ENCODE results near the gene ELOVL2. TPM values are rescaled to one million over a fixed set of nuclear protein-coding genes. Genes with fewer than 3 reads are reported as not detected.

Gene ELOVL2
- total and polyA plus RNA-seq, 8 donors: 0.23 to 1.8 TPM; not detected in 6

- TF ChIP-seq EP300 (IDR thresholded peaks at IDR 0.05) (no peak), POLR2AphosphoS5 (IDR thresholded peaks at IDR 0.05) (no peak)
- Histone ChIP-seq H3K27ac (no peak overlapping the region), H3K36me3 (no peaks in the 10 kb centered on the region), H3K27me3 (peaks cover 0 to 54% (median 0%) of the 10 kb centered on the region in 3 donors), H3K9me3 (no peaks in the 10 kb centered on the region), H3K4me3 (no peak overlapping the region), H3K4me1 (no peaks in the 10 kb centered on the region)
- intact Hi-C loops (cut with DNase I; ENCODE audit: low total_unique reads): no loop called here
- 74 to 97% (median 79%) methylated on average over 4 of the region's 4 CpGs for WGBS, 5 donors
- no peak for DNase-seq
These were observed 7.8 kb downstream of the ELOVL2 start for GRCh38 chr6:11036351-11036740.

DNA sequence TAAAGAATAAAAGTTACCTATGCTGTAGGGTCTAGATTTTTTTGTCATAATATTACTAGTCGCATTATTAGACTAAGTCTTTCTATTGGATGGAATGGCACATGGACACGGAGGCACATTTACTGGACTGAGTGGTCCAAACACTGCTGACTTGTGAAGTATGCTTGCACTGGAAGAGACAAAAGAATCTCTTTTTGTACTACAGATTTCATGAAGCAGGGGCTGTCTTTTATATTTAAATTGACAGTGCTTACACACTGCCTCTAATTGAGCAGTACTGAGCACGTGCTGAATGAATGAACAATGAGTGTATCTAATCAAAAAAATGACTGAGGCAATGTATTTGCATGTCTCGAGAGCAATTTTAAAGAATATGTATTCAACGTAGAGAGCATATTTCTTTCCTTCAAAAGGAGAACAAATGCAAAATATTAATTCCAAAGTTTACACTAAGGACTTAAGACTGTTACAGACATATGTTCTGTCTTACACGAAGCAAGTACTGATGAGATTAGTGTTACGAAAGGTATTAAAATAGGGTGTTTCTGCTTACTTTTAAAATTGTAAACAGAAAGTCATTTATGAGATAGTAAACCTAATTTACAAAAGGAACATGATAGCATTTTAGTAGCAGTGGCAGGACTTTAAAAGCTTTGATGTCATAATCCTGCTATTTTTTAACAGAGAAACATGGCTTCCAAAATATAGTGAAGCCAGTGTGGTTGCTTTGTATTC is 8.3 kb downstream of the ELOVL2 start:
- Histone ChIP-seq H3K27ac (no peak overlapping the region), H3K4me3 (no peak overlapping the region), H3K9me3 (no peaks in the 10 kb centered on the region), H3K36me3 (no peaks in the 10 kb centered on the region), H3K27me3 (peaks cover 0 to 49% (median 0%) of the 10 kb centered on the region in 3 donors), H3K4me1 (no peaks in the 10 kb centered on the region)
- 49 to 60% (median 59%) methylated on average over 7 of the region's 7 CpGs for WGBS, 5 donors
- no peak for TF ChIP-seq CTCF (IDR thresholded peaks at IDR 0.05)
- no peak for TF ChIP-seq EP300 (IDR thresholded peaks at IDR 0.05)
- no peak for TF ChIP-seq POLR2A (IDR thresholded peaks at IDR 0.05)
- TF ChIP-seq POLR2AphosphoS5 (IDR thresholded peaks at IDR 0.05): no peak
- intact Hi-C loops (cut with DNase I; ENCODE audit: low total_unique reads): no loop called here
- no peak for DNase-seq

DNA sequence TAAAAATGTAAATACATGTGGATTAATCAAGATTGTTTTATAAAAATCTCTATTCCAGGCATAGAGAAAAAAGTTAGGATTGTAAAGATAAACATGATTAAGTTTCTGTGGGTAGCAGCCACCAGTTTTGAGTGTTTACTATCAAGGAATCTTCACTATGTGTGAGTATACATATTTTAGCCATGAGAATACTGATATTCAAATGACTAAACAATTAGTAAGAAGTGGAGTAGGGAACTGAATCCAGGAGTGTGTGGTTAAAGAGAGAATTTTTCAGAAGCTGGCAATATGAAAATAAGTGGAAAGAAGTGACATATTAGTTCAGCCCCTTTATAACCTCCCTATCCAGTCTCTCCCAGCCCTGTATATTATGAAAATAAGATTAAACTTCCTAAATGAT is 10.3 kb downstream of the ELOVL2 start:
- peaks cover 0 to 31% (median 0%) of the 10 kb centered on the region in 3 donors for H3K27me3 ChIP-seq
- no peaks in the 10 kb centered on the region for H3K36me3 ChIP-seq
- no peaks in the 10 kb centered on the region for H3K9me3 ChIP-seq
- no peak for DNase-seq
- TF ChIP-seq POLR2A (IDR thresholded peaks at IDR 0.05) (no peak), CTCF (IDR thresholded peaks at IDR 0.05) (no peak), POLR2AphosphoS5 (IDR thresholded peaks at IDR 0.05) (no peak), EP300 (IDR thresholded peaks at IDR 0.05) (no peak)
- H3K27ac ChIP-seq: no peak overlapping the region
- intact Hi-C loops (cut with DNase I; ENCODE audit: low total_unique reads): no loop called here
- H3K4me3 ChIP-seq: no peak overlapping the region
- H3K4me1 ChIP-seq: no peaks in the 10 kb centered on the region

DNA sequence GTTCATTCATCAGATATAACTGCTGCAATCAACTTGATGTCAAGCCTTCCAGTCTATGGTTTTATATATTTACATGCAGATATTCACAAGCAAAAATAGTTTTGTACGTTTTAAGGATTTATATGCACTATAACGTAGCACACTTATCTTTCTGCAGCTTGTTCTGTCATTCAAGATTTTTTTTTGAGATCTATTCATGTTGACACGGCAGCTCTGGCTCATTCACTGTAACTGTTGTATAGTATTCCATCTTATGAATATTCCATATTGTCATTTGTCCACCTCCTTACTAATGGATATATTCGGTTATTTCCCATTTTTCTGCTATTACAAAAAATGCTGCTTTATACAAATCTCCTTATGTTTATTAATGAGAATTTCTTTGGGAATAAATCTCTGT is 13.2 kb downstream of the ELOVL2 start:
- Histone ChIP-seq H3K9me3 (no peaks in the 10 kb centered on the region), H3K36me3 (no peaks in the 10 kb centered on the region), H3K4me3 (no peak overlapping the region), H3K27ac (no peak overlapping the region), H3K27me3 (peaks cover 0 to 20% (median 2%) of the 10 kb centered on the region in 3 donors), H3K4me1 (no peaks in the 10 kb centered on the region)
- WGBS, 5 donors: 73 to 87% (median 82%) methylated on average over 4 of the region's 4 CpGs
- TF ChIP-seq CTCF (IDR thresholded peaks at IDR 0.05) (no peak), POLR2AphosphoS5 (IDR thresholded peaks at IDR 0.05) (no peak), POLR2A (IDR thresholded peaks at IDR 0.05) (no peak), EP300 (IDR thresholded peaks at IDR 0.05) (no peak)
- intact Hi-C loops (cut with DNase I; ENCODE audit: low total_unique reads): no loop called here
- no peak for DNase-seq

- Histone ChIP-seq H3K4me1 (no peaks in the 10 kb centered on the region), H3K36me3 (no peaks in the 10 kb centered on the region), H3K27me3 (peaks cover 0 to 13% (median 2%) of the 10 kb centered on the region in 3 donors), H3K27ac (no peak overlapping the region), H3K9me3 (no peaks in the 10 kb centered on the region), H3K4me3 (no peak overlapping the region)
- intact Hi-C loops (cut with DNase I; ENCODE audit: low total_unique reads): no loop called here
- TF ChIP-seq EP300 (IDR thresholded peaks at IDR 0.05) (no peak), CTCF (IDR thresholded peaks at IDR 0.05) (no peak), POLR2AphosphoS5 (IDR thresholded peaks at IDR 0.05) (no peak), POLR2A (IDR thresholded peaks at IDR 0.05) (no peak)
- WGBS, 5 donors: 89 to 95% (median 91%) methylated on average over 11 of the region's 11 CpGs
- DNase-seq: no peak
These were observed 15.1 kb downstream of the ELOVL2 start for GRCh38 chr6:11028959-11029358.

Measured in stomach (tissue), 9 donors.